ENCODE measurements around the gene MXI1. TPM values are rescaled to one million over a fixed set of nuclear protein-coding genes. Genes with fewer than 3 reads are reported as not detected.
A peak's percentile ranks its signal among the peaks of the same experiment; 100 is the strongest.

Gene MXI1
- total RNA-seq, 1 experiment from 2014 or later, result 17.3 TPM

DNA sequence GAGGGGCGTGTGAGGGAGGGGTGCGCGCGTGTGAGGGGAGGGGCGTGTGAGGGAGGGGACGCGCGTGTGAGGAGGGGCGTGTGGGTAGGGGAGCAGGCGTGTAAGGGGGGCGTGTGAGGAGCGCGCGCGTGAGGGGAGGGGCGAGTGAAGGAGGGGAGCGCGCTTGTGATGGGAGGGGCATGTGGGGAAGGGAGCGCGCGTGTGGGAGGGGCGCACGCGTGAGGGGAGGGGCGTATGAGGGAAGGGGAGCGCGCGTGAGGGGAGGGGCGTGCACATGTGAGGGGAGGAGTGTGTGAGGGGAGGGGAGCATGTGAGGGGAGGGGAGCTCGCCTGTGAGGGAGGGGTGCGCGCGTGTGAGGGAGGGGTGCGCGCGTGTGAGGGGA, 19.1 kb downstream of the MXI1 start:
- no TSS peak for BruUV-seq (replicated peaks)
- ChIA-PET POLR2A (ENCODE audit: low non-redundant PET) (interaction anchor here (0.6 kb wide), 1 partner anchor 18 kb away, joined by 6 read pairs; no protein-coding TSS in a partner anchor), CTCF (interaction anchor here (0.5 to 0.7 kb wide), 6 partner anchors 10 to 342 kb away, joined by 3 to 6 read pairs (median 5); no protein-coding TSS in a partner anchor)
- H3K27ac ChIP-seq (ENCODE audit: low read depth, low read length, poor library complexity, severe bottlenecking), result peak overlapping the region; percentile 70
- H3K27me3 ChIP-seq (replicated peaks; ENCODE audit: insufficient read depth, low read depth, low read length, poor library complexity), result no peaks in the 10 kb centered on the region
- H3K9me3 ChIP-seq (ENCODE audit: low read depth, low read length, poor library complexity, severe bottlenecking), result no peaks in the 10 kb centered on the region
- intact Hi-C loops (cut with micrococcal nuclease; ENCODE audit: unreplicated experiment), result loop anchor here (2.0 to 5.0 kb wide), 2 partner anchors 51 to 220 kb away; partner anchors contain the start of gene ADD3
- no peaks in the 10 kb centered on the region for H3K36me3 ChIP-seq (ENCODE audit: insufficient read depth, low read length, poor library complexity, severe bottlenecking)
- H3K4me1 ChIP-seq (ENCODE audit: insufficient read depth, low read length, poor library complexity, severe bottlenecking), result peaks cover 15% of the 10 kb centered on the region
- peak overlapping the region; percentile 73 for H3K4me3 ChIP-seq (ENCODE audit: low read depth, low read length, poor library complexity, severe bottlenecking)
- DNase-seq (ENCODE audit: low spot score), result peak; percentile 93
- TF ChIP-seq EZH2 (IDR thresholded peaks at IDR 0.05; ENCODE audit: borderline replicate concordance, low read depth, low read length, poor library complexity, severe bottlenecking), result no peak
- TF ChIP-seq, protein P1, sequence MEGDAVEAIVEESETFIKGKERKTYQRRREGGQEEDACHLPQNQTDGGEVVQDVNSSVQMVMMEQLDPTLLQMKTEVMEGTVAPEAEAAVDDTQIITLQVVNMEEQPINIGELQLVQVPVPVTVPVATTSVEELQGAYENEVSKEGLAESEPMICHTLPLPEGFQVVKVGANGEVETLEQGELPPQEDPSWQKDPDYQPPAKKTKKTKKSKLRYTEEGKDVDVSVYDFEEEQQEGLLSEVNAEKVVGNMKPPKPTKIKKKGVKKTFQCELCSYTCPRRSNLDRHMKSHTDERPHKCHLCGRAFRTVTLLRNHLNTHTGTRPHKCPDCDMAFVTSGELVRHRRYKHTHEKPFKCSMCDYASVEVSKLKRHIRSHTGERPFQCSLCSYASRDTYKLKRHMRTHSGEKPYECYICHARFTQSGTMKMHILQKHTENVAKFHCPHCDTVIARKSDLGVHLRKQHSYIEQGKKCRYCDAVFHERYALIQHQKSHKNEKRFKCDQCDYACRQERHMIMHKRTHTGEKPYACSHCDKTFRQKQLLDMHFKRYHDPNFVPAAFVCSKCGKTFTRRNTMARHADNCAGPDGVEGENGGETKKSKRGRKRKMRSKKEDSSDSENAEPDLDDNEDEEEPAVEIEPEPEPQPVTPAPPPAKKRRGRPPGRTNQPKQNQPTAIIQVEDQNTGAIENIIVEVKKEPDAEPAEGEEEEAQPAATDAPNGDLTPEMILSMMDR (conservative IDR thresholded peaks at IDR 0.05; ENCODE audit: low read depth, low read length), result no peak

DNA sequence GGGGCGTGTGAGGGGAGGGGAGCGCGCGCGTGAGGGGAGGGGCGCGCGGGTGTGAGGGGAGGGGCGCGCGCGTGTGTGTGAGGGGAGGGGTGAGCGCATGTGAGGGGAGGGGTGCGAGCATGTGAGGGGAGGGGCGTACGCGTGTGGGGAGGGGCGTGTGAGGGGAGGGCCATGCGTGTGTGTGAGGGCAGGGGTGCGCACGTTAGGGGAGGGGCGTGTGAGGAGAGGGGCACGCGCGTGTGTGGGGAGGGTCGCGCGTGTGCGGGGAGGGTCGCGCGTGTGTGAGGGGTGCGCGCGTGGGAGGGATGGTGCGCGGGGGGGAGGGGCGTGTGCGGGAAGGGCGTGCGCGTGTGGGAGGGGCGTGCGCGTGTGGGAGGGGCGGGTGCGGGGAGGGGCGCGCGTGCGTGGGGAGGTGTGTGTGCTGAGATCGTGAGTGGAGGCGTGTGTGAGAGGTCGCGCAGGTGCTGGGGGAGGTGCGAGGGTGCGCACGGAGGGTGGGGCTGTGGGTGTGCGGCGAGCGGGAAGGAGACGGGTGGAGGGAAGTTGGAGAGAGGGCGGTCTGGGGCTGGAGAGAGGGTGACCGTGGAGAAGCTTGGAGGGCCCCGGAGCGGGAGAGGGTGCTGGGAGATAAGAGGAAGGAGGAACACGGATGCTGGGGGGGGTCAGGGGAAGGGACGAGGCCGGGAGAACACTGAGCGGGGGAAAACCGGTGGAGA, 19.7 kb downstream of the MXI1 start:
- H3K27ac ChIP-seq (ENCODE audit: low read depth, low read length, poor library complexity, severe bottlenecking), result peak overlapping the region; percentile 45

DNA sequence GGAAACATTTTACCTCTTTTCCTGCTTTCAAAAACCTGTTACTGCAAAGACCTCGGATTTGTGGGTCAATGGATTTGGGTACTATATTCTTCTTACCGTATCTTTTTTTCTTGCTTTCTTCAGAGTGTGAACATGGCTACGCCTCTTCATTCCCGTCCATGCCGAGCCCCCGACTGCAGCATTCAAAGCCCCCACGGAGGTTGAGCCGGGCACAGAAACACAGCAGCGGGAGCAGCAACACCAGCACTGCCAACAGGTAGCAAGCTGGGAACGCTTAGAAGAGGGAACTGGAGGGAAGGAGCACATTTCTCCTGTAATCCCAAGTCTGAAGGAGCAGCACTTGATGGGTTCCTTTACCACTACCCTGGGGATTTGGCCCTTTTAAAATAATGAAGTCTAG, 20.7 kb downstream of the MXI1 start:
- Histone ChIP-seq H3K9me3 (ENCODE audit: low read depth, low read length, poor library complexity, severe bottlenecking) (no peaks in the 10 kb centered on the region), H3K4me3 (ENCODE audit: low read depth, low read length, poor library complexity, severe bottlenecking) (peak overlapping the region; percentile 73), H3K4me1 (ENCODE audit: insufficient read depth, low read length, poor library complexity, severe bottlenecking) (peaks cover 5% of the 10 kb centered on the region), H3K27ac (ENCODE audit: low read depth, low read length, poor library complexity, severe bottlenecking) (no peak overlapping the region), H3K36me3 (ENCODE audit: insufficient read depth, low read length, poor library complexity, severe bottlenecking) (no peaks in the 10 kb centered on the region), H3K27me3 (replicated peaks; ENCODE audit: insufficient read depth, low read depth, low read length, poor library complexity) (no peaks in the 10 kb centered on the region)
- ChIA-PET CTCF (interaction anchor here (0.5 kb wide), 1 partner anchor 20 kb away, joined by 3 read pairs; no protein-coding TSS in a partner anchor), POLR2A (ENCODE audit: low non-redundant PET) (no interaction called here)
- intact Hi-C loops (cut with micrococcal nuclease; ENCODE audit: unreplicated experiment), result loop anchor here (5.0 kb wide), 1 partner anchor 49 kb away; no protein-coding TSS in a partner anchor
- BruUV-seq (replicated peaks), result no TSS peak
- no peak for TF ChIP-seq EZH2 (IDR thresholded peaks at IDR 0.05; ENCODE audit: borderline replicate concordance, low read depth, low read length, poor library complexity, severe bottlenecking)
- TF ChIP-seq, protein P1 (conservative IDR thresholded peaks at IDR 0.05; ENCODE audit: low read depth, low read length), result no peak
- no peak for DNase-seq (ENCODE audit: low spot score)

More for the DNA sequence above, 19.7 kb downstream of the MXI1 start:
- intact Hi-C loops (cut with micrococcal nuclease; ENCODE audit: unreplicated experiment), result loop anchor here (2.0 to 5.0 kb wide), 2 partner anchors 50 to 220 kb away; partner anchors contain the start of gene ADD3
- H3K9me3 ChIP-seq (ENCODE audit: low read depth, low read length, poor library complexity, severe bottlenecking), result no peaks in the 10 kb centered on the region
- H3K4me3 ChIP-seq (ENCODE audit: low read depth, low read length, poor library complexity, severe bottlenecking), result peak overlapping the region; percentile 73
- H3K36me3 ChIP-seq (ENCODE audit: insufficient read depth, low read length, poor library complexity, severe bottlenecking), result no peaks in the 10 kb centered on the region
- H3K4me1 ChIP-seq (ENCODE audit: insufficient read depth, low read length, poor library complexity, severe bottlenecking), result peaks cover 10% of the 10 kb centered on the region
- ChIA-PET POLR2A (ENCODE audit: low non-redundant PET) (interaction anchor here (0.6 kb wide), 2 partner anchors 19 to 249 kb away, joined by 6 to 8 read pairs; no protein-coding TSS in a partner anchor), CTCF (interaction anchor here (0.5 to 0.7 kb wide), 7 partner anchors 10 to 343 kb away, joined by 3 to 6 read pairs (median 5); partner anchors contain the start of gene SMNDC1)
- H3K27me3 ChIP-seq (replicated peaks; ENCODE audit: insufficient read depth, low read depth, low read length, poor library complexity), result no peaks in the 10 kb centered on the region
- TF ChIP-seq EZH2 (IDR thresholded peaks at IDR 0.05; ENCODE audit: borderline replicate concordance, low read depth, low read length, poor library complexity, severe bottlenecking), result no peak
- TF ChIP-seq, protein P1 (conservative IDR thresholded peaks at IDR 0.05; ENCODE audit: low read depth, low read length), result no peak
- peak; percentile 56 for DNase-seq (ENCODE audit: low spot score)
- no TSS peak for BruUV-seq (replicated peaks)
